EH (cell line): ENCODE data around the gene LDAF1.
A peak's percentile ranks its signal among the peaks of the same experiment; 100 is the strongest.
"Not testable (repeated sequence)": the region's sequence is repeated elsewhere in the genome, so short reads cannot be mapped to it uniquely, and the experiment has no call there.

ENCODE experiments used
- DNase-seq: peaks from one replicate; pipeline ENCODE4 v3.0.0-alpha.2; 2015; ENCODE audit warnings: low read depth

Gene LDAF1

DNA sequence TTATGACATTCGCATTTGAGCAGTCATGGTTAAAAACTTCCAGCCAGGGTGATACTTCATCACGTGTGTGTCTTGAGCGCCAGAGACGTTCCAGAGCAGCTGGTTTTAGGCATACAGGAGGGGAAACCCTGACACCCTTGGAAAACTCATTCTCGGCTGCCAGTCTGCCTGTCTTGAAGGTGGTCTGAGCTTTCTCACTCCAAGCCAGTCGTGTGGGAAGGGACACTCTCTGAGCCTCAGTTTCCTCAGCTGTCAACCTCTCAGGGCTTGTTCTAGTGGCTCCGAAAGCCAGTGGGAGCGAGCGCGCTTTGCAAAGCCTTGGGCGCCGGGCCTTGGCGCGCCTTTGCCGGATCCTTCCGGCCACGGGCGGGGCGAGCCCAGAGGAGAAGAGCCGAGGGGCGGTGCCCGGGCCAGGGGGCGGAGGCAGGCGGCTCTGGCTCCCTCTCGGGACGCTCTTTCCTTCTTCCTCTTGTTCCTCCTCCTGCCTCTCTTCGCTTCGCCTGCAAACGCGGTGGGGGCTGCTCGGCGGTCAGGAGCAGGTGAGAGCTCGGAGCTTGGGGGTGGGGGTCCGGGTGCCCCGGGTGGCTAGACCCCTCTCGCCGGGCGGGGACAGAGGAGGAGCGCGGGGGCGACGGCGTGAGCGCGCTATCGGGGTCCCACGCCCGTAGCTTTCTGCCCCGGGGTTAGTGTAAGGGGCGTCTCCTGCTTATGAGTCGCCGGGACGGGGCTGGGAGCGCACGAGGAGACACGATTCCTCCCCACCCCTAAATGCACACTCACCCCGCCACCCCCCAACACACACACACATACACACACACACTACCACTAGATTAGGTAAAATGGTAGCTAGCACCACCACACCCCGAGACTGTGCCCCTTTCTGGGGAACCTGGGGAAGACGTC, at the start of gene LDAF1:
Gene LDAF1 (plus strand): TSS at position 467 of the 903 bp plus-strand sequence. CDS start 2,509 bp downstream, outside the sequence.
- peak; percentile 82 for DNase-seq

- DNase-seq: not testable (repeated sequence)
Observed at GRCh38 chr16:21115551-21115950, 42.9 kb upstream of the LDAF1 start.

- peak; percentile 6 for DNase-seq
Observed at GRCh38 chr16:21116148-21116693, 42.3 kb upstream of the LDAF1 start.

DNA sequence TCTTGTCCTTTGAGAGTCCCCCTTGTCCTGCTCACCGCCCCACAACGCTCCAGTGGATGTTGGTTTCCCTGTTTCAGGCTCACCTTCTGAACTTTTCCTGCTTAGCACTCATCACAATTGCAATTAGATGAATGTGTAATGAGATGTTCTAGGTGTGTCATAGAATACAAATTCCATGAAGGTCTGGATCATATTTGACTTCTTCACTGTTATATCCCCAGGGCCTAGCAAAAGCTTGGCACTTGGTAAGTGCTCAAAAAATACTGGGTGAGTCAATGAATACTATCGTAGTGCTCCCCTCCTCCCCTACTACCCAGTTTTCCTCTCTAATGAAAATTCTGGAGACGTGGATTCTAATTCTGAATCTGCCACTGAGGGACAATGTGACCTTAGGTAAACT, 40.9 kb upstream of the LDAF1 start:
- DNase-seq: no peak

GRCh38 chr16:21120976-21121520, 37.4 kb upstream of the LDAF1 start:
- no peak for DNase-seq

GRCh38 chr16:21125191-21125590, 33.3 kb upstream of the LDAF1 start:
- DNase-seq: no peak

GRCh38 chr16:21126518-21126917, 32.0 kb upstream of the LDAF1 start:
- no peak for DNase-seq

GRCh38 chr16:21128991-21129390, 29.5 kb upstream of the LDAF1 start:
- no peak for DNase-seq

DNA sequence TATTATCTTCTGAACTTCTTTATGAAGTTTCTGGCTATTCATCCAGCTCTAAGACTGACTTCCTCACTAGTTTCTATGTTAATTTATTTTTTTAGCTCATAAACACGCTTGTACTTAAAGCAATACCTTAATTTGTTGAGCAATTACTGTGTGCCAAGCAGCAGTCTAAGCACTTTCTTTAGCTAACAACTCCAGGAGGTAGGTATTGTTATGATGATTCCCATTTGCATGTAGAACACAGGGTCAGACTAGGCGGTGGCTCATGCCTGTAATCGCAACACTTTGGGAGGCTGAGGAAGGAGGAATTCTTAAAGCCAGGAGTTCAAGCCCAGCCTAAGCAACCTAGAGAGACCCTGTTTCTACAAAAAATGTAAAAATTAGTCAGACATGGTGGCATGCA, 27.7 kb upstream of the LDAF1 start:
- no peak for DNase-seq

DNA sequence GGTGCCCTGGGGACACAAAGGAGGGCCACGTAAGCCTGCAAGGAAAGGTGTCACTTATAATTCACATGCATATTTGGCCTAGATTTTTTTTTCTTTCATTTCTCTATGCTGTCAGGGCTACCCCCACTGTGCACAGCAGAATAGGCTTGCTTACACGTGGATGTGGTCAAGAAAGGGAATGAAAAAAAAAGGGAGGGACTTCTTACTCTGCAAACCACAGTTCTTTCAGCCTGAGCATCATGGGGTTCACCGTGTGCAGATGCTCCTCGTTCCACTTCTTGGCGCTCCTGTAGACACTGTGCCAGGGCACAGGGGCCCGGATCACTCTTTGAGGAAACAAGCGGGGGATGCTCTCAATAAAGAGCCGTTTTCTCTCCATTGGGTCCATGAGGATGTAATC, 24.4 kb upstream of the LDAF1 start:
- DNase-seq: no peak

GRCh38 chr16:21145738-21146137, 12.7 kb upstream of the LDAF1 start:
- DNase-seq: no peak

DNA sequence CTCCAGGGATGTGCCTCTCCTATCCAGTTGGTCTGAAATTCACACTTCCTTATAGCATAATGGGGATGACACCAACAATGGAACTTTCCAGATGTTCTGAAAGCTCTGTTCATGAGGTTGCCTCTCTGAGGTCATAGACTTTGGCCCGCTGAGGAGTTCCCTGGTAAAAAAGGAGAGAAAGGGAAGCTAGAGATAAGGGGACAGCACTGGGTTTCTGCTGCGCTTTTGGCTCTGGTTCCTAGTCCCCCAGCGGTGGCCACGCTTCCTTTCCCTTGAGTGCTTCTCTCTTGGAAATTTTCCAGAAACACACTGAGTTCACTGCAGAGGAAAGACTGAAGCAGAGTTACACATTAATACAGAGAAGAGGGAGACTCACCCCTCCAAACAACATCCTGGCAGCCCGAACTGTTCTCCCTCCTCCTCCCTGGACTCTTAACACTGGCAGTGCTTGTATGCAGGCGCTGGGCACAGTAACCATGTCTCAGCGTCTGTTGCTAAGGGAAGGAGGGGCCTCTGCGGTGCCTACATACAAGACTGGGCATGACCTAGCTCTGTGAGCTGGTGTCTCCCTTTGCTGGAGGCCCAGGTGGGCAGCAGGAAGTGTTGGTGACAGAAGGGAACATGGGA, 8.0 kb upstream of the LDAF1 start, which contains the start of gene DNAH3:
Gene DNAH3 (minus strand): TSS at position 472 of the 627 bp plus-strand sequence. CDS start 527 bp downstream, outside the sequence.
- DNase-seq: peak; percentile 31

- DNase-seq: not testable (repeated sequence)
Observed at GRCh38 chr16:21152160-21153030, 6.1 kb upstream of the LDAF1 start.

GRCh38 chr16:21153124-21153729, 5.2 kb upstream of the LDAF1 start:
- DNase-seq: not testable (repeated sequence)

DNA sequence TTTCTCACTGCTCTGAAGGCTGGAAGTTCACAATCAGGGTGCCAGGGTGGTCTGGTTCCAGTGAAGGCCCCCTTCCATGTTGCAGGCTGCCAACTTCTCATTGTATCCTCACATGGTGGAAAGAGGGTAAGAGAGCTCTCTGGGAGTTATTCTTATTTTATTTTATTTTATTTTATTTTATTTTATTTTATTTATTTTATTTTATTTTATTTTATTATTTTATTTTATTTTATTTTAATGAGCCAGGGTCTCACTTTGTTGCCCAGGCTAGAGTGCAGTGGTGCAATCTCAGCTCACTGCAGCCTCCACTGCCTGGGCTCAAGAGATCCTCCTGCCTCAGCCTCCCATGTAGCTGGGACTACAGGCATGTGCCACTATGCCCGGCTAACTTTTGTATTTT, 2.5 kb upstream of the LDAF1 start:
- not testable (repeated sequence) for DNase-seq

GRCh38 chr16:21156767-21157467, 1.6 kb upstream of the LDAF1 start:
- DNase-seq: peak; percentile 84

DNA sequence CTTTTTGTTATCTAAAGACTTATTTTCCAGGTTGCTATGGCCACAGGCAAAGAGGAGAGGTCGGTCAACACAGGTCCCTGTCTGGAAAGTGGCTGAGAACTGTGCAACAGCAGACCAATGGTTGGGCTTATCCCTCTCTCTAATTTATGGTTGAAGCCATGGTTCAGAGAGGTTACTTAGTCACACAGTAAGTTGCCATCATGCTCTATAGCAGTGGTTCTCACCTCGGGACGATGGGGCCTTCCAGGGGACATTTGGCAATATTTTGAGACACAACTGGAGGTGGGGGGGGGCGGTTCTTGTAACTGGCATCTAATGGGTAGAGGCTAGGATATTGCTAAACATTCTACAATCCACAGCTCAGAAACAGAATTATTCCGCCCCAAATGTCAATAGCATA, 842 bp upstream of the LDAF1 start:
- DNase-seq: no peak

DNA sequence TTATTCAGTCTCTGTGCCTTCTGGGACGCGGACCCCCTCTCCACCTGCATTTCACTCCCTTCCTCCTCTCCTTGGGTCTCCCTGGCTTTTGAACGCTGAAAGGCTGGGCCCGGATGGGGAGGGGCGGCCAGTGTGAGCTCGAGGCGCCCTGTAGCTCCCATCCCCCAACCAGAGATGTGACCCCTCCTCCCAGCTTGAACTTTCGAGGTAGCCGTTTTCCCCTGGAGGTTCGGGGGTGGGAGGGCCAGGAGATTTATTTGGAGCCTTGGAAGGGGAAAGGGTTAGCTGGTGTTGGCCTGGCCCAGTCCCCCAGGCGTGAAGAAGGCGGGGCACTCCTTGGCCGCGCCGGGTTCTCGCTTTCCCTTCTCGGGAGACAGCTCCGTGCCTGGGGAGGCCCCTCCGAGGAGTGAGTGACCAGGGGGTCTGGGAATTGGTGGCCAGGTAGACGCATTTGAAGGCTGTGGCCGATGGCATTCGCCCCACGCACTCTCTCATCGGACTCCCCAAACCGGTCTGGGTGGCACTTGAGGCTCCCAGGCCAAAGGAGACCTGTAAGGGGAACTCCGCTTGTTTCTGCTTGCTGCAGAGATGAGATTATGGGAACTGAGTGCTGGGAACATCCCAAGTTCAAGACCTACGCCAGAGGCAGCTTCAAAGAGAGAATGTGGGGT, 942 bp downstream of the LDAF1 start:
- DNase-seq: no peak

- no peak for DNase-seq
Observed at GRCh38 chr16:21160276-21160675, 1.8 kb downstream of the LDAF1 start.

DNA sequence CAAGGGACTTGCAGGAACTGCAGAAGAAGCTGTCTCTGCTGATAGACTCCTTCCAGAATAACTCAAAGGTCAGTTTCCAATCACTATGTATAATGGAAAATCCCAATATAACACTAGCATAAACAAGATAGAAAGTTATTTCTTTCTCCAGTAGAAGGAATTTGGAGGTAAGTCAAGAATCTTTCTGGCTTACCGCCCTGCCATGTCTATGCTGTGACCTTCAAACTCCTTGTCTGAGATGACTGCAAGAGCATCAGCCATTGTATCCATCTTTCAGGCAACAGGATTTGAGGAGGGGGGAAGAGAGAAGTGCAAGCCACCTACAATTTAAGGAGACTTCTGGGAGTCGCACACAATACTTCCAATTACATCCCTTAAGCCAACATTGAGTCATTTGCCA, 2.7 kb downstream of the LDAF1 start:
- peak; percentile 20 for DNase-seq
